GM23338 (cell line): ENCODE measurements around the gene CHAF1B. TPM values are rescaled to one million over a fixed set of nuclear protein-coding genes. Genes with fewer than 3 reads are reported as not detected.

Experiments
- ATAC-seq: fragments of 200-7000 bp; cut with Tn5 transposase; 3 replicates; pipeline ENCODE4 v1.9.1; 2020
- DNase-seq: peaks from one replicate; pipeline ENCODE4 v3.0.0-alpha.2; 2015; ENCODE audit warnings: low spot score
- H2AFZ ChIP-seq: fragments of 200-600 bp; sonication (generic); 2 replicates; pipeline ENCODE4 v1.8.0; 2016; ENCODE audit warnings: antibody characterized with exemption, mild to moderate bottlenecking, moderate library complexity
- H3F3A ChIP-seq: fragments of 200-600 bp; sonication (generic); replicated peaks from 2 replicates; pipeline ENCODE4 v1.8.0; 2017; ENCODE audit warnings: antibody characterized with exemption, mixed run types, low read depth
- H3K27ac ChIP-seq: fragments of 200-600 bp; sonication (generic); 2 replicates; pipeline ENCODE4 v1.6.1; 2016; ENCODE audit warnings: low read depth
- H3K27me3 ChIP-seq: fragments of 200-600 bp; sonication (generic); 2 replicates; pipeline ENCODE4 v1.8.0; 2016; ENCODE audit warnings: mild to moderate bottlenecking, mixed run types, moderate library complexity; ENCODE audit not compliant: insufficient read depth
- H3K36me3 ChIP-seq: fragments of 200-600 bp; sonication (generic); 2 replicates; pipeline ENCODE4 v1.8.0; 2016; ENCODE audit warnings: mild to moderate bottlenecking; ENCODE audit not compliant: insufficient read depth
- H3K4me1 ChIP-seq: fragments of 200-600 bp; sonication (generic); 2 replicates; pipeline ENCODE4 v1.8.0; 2016; ENCODE audit warnings: mild to moderate bottlenecking, moderate library complexity; ENCODE audit not compliant: insufficient read depth
- H3K4me2 ChIP-seq: fragments of 200-600 bp; sonication (generic); 2 replicates; pipeline ENCODE4 v1.7.1; 2017; ENCODE audit warnings: mixed run types
- H3K4me3 ChIP-seq: fragments of 200-600 bp; sonication (generic); 2 replicates; pipeline ENCODE4 v1.6.1; 2016; ENCODE audit warnings: mixed run types
- H3K79me2 ChIP-seq: fragments of 200-600 bp; sonication (generic); replicated peaks from 2 replicates; pipeline ENCODE4 v1.8.0; 2017; ENCODE audit warnings: mild to moderate bottlenecking; ENCODE audit not compliant: insufficient read depth
- H3K9me2 ChIP-seq: fragments of 200-600 bp; sonication (generic); 2 replicates; pipeline ENCODE4 v1.8.0; 2017; ENCODE audit not compliant: insufficient read depth
- H4K20me1 ChIP-seq: fragments of 200-600 bp; sonication (generic); replicated peaks from 2 replicates; pipeline ENCODE4 v1.8.0; 2017; ENCODE audit warnings: mild to moderate bottlenecking; ENCODE audit not compliant: insufficient read depth
- H3K27ac Mint-ChIP-seq: 2 replicates; pipeline ENCODE4 v1.8.0; 2020; ENCODE audit warnings: inconsistent platforms, mild to moderate bottlenecking, moderate library complexity, mixed read lengths
- H3K27me3 Mint-ChIP-seq: 3 replicates; pipeline ENCODE4 v1.8.0; 2022; ENCODE audit warnings: low read depth, mild to moderate bottlenecking, moderate library complexity, mixed read lengths, inconsistent platforms; ENCODE audit not compliant: insufficient read depth, poor library complexity
- H3K36me3 Mint-ChIP-seq: 3 replicates; pipeline ENCODE4 v1.8.0; 2021; ENCODE audit warnings: low read depth, mild to moderate bottlenecking, inconsistent platforms, moderate library complexity, mixed read lengths
- H3K4me1 Mint-ChIP-seq: 3 replicates; pipeline ENCODE4 v1.8.0; 2020; ENCODE audit warnings: mild to moderate bottlenecking, inconsistent platforms, mixed read lengths
- H3K4me3 Mint-ChIP-seq: 3 replicates; pipeline ENCODE4 v1.8.0; 2021; ENCODE audit warnings: moderate library complexity, mild to moderate bottlenecking, inconsistent platforms, mixed read lengths
- H3K9me3 Mint-ChIP-seq: 3 replicates; pipeline ENCODE4 v1.8.0; 2020; ENCODE audit warnings: moderate library complexity, mild to moderate bottlenecking, inconsistent platforms, mixed read lengths
- CREB1 ChIP-seq: fragments of 250-450 bp; sonication (Bioruptor Pico); IDR thresholded peaks from 2 replicates; pipeline ENCODE4 v1.5.0; 2020; ENCODE audit warnings: low read depth, mild to moderate bottlenecking, moderate library complexity
- EZH2 ChIP-seq: fragments of 200-600 bp; sonication (generic); IDR thresholded peaks from one replicate; pipeline ENCODE4 v1.8.0; 2017; ENCODE audit warnings: antibody characterized with exemption, mild to moderate bottlenecking, low read depth; ENCODE audit not compliant: unreplicated experiment
- EZH2phosphoT487 ChIP-seq: fragments of 200-600 bp; sonication (generic); IDR thresholded peaks from one replicate; pipeline ENCODE4 v1.8.1; 2018; ENCODE audit warnings: antibody characterized with exemption; ENCODE audit not compliant: unreplicated experiment
- JUNB ChIP-seq: IDR thresholded peaks from one replicate; pipeline ENCODE4 v1.6.1; 2016; ENCODE audit warnings: antibody characterized with exemption; ENCODE audit not compliant: unreplicated experiment
- NANOG ChIP-seq: IDR thresholded peaks from 2 replicates; pipeline ENCODE4 v1.6.1; 2016; ENCODE audit warnings: antibody characterized with exemption, borderline replicate concordance
- STAT1 ChIP-seq: IDR thresholded peaks from one replicate; pipeline ENCODE4 v1.6.1; 2016; ENCODE audit warnings: antibody characterized with exemption; ENCODE audit not compliant: unreplicated experiment
- ZNF114 ChIP-seq: fragments of 250-450 bp; sonication (Bioruptor Pico); IDR thresholded peaks from 2 replicates; pipeline ENCODE4 v1.5.0; 2020; ENCODE audit warnings: mild to moderate bottlenecking, moderate library complexity
- ZNF331 ChIP-seq: fragments of 250-450 bp; sonication (Bioruptor Pico); IDR thresholded peaks from 2 replicates; pipeline ENCODE4 v1.5.0; 2020; ENCODE audit warnings: low read depth, mild to moderate bottlenecking, moderate library complexity
- ZNF462 ChIP-seq: fragments of 250-450 bp; sonication (Bioruptor Pico); IDR thresholded peaks from 2 replicates; pipeline ENCODE4 v1.5.0; 2020; ENCODE audit warnings: mild to moderate bottlenecking, moderate library complexity
- polyA plus RNA-seq: library from polyadenylated mRNA; unstranded; fragments of >200 nt; fragmentation: Nextera tagmentation; extraction: Ambion mirVana; gene quantifications from 2 replicates; pipeline ENCODE4 v1.2.1, GENCODE V29; 2016
- total RNA-seq: library from RNA; depleted of rRNA; stranded (reverse); fragments of >200 nt; shearing (Covaris generic); gene quantifications from 2 replicates; pipeline ENCODE4 v1.2.3, GENCODE V29; 2014

Gene CHAF1B
- total and polyA plus RNA-seq, 2 experiments from 2014 or later, result 7.9 to 13.1 TPM

- TF ChIP-seq ZNF462, result no peak
- TF ChIP-seq STAT1, result no peak
- no peak for TF ChIP-seq EZH2
- no peak for TF ChIP-seq NANOG
- no peak for TF ChIP-seq ZNF331
- TF ChIP-seq JUNB, result no peak
- TF ChIP-seq ZNF114, result no peak
These were observed 40.1 kb downstream of the CHAF1B start (continued) for GRCh38 chr21:36425286-36425685.

GRCh38 chr21:36427502-36427901 lies 42.3 kb downstream of the CHAF1B start:
- no peak overlapping the region for H3K27ac Mint-ChIP-seq
- H3K36me3 ChIP-seq, result no peaks in the 10 kb centered on the region; the same call in 1 of the 2 replicates
- no peaks in the 10 kb centered on the region; the same call in 2 of the 3 replicates for H3K9me3 Mint-ChIP-seq
- H4K20me1 ChIP-seq, result no peaks in the 10 kb centered on the region
- H2AFZ ChIP-seq, result no peak overlapping the region
- H3K27ac ChIP-seq, result no peak overlapping the region
- peaks cover 14% of the 10 kb centered on the region for H3K27me3 Mint-ChIP-seq
- no peaks in the 10 kb centered on the region for H3K36me3 Mint-ChIP-seq
- H3K4me1 ChIP-seq, result peaks cover 4% of the 10 kb centered on the region; the same call in 1 of the 2 replicates
- no peak overlapping the region for H3K4me3 Mint-ChIP-seq
- H3K4me2 ChIP-seq, result no peak overlapping the region
- H3K9me2 ChIP-seq, result no peaks in the 10 kb centered on the region
- peaks cover 14% of the 10 kb centered on the region for H3K4me1 Mint-ChIP-seq
- H3K4me3 ChIP-seq, result no peak overlapping the region
- no peaks in the 10 kb centered on the region for H3K79me2 ChIP-seq
- peaks cover 4% of the 10 kb centered on the region; the same call in 1 of the 2 replicates for H3F3A ChIP-seq
- no peaks in the 10 kb centered on the region for H3K27me3 ChIP-seq
- no peak for ATAC-seq
- no peak for DNase-seq
- no peak for TF ChIP-seq EZH2phosphoT487
- TF ChIP-seq EZH2, result no peak
- no peak for TF ChIP-seq CREB1 (CRISPR knock-in tag)
- TF ChIP-seq ZNF462, result no peak
